NCI-H748 (cell line): Measurements from ENCODE around the gene PTBP2.

Source experiments
- DNase-seq: peaks from one replicate; lab custom pipeline; 2025; ENCODE audit not compliant: unreplicated experiment; lab: John Stamatoyannopoulos, UW

PTBP2 gene

DNA sequence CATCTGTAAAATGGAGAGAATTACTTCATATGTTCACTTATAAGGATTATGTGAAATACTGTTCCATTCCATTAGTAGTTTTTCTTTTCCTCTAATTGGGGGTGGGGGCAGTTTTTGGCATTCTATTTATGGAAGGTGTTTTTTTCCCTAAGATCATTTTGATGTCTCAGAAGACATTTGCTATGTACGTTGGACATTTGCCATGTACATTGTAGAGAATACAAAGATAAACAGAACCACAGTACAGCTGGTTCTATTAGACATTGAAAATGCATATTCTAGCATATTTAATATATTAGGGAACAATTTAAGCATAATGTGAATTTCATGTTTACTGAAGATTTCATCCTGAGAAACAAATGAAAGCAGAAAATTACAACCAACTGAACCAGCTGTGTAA, 98.5 kb downstream of the PTBP2 start:
- no peak for DNase-seq

DNA sequence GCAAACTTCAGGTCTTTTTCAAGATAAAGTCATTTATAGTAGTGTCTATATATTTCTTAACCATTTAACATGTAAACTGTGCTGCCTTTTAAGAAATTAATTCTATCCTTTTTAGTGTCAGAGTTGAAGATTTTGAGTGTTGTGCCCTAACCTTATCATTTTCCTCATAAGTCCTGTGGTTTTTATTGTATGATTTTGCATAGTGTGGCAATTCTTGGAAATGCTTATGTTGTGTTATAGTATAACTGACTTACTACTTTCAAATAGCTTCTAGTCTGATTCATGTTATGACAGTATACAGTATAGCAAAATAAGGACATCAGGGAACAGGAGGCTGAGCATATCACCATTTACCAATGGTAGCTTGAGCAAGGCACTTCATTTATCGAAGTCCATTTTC, 99.1 kb downstream of the PTBP2 start:
- DNase-seq: no peak

DNA sequence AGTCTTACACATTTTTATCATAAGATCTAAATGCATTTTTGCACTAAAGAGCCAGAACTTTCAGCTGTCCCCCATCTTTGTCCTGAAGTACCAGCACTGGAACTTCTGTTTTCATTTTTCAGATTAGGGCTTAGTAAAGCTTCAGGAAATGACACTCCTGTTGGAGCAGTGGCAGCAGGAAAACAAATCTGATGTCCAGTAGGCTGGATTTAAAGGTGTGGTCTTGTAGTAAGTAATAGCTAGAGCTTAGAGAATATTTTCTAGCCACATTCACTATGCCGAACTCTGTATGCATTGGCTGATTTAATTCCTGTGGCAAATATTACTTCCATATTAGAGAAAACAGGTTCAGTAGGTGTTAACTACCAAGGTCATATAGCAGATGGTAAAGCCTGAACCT, 103.6 kb downstream of the PTBP2 start:
- DNase-seq: no peak

DNA sequence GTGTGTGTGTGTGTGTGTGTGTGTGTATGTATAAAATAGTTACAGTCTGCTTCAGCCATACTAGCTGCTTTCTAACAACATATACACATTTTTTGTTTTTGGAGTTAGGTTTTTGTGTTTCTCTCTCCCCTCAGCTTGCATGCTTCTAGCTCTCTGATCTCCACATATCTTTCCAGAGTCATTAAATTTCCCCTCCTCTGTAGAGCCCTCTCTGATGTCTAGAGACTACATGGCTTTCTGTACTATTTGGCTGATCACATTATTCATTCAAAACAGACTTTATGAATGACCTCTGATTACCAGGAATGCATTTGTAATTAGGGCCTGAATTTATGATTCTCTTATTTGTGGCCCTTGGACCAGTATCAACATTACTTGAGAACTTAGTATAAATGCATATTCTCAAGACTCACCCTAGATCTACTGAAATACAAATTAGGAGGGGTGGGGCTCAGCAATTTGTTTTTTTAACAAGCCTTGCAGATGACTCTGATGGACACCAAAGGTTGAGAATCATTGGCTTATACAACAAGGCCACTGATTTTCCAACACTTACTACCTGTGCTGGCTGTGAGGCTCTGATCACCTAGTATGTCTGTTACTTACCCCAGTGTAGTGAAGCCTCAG, 104.5 kb downstream of the PTBP2 start:
- no peak for DNase-seq

DNA sequence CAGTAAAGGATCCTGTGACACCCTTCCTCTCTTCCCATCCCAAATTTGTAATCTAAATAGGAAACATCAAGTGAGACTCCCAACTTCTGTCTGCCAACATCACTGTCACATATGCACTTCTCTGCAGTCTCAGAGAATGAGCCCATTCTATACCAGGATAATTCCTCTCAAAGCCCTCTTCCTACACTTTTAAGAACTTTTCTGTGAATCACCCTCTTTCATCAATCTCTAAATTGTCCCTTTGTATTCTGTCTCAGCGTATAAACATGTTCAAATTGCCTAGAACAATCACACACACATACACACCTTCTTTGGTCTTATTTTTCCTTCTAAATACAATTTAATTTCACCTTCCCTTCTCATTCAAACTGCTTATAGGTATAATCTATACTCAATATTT, 111.8 kb downstream of the PTBP2 start:
- DNase-seq: no peak

DNA sequence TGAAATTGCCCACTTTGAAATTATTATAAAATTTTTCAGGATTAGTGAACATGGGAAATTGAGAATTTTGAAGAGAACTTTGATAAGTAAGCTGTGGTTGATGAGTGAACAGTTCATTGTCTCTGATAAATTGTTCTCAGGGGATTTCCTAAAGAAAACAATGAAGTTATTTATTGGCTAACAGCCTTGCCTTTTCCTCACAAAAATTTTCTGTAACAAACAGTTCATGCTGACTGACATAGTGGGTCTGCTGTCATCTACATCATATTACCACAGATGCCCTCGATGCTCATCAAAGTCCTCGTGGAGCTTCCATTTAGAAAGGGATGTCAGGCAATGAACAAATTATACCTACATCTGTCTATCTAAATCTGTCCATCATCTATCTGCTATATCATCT, 113.4 kb downstream of the PTBP2 start:
- no peak for DNase-seq

DNA sequence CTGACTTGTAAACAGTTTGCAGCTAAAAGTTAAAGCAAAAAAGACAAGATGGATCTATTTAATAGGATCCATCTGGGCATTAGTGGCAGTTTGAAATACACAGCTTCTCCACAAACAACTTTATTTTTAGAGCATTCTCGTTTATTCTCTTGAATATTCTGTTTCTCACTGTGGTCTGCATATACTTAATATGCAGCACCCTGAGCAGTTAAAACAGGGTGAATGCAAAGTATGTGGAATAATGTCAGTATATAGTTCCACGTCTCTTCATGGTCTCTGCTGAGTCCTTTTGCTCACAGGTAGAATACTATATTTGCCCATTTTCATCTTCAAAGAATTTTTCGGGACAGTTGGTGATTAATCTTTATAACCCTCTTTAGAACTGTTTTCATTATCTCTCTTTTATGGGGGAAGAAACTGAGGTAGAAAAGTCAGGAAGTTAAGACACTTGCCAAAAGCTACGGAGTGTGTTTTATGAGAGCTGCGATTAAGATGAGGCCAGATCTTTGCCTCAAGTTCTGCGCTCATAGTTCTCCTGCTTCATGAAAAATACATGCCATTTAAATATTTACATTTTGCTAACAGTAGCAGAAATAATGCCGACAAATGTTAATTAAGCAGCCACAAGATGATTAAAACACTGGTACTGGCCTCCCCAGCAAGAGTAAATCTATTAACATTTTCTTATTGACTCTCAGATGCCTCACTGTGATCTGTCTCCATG, 115.6 kb downstream of the PTBP2 start:
- no peak for DNase-seq

DNA sequence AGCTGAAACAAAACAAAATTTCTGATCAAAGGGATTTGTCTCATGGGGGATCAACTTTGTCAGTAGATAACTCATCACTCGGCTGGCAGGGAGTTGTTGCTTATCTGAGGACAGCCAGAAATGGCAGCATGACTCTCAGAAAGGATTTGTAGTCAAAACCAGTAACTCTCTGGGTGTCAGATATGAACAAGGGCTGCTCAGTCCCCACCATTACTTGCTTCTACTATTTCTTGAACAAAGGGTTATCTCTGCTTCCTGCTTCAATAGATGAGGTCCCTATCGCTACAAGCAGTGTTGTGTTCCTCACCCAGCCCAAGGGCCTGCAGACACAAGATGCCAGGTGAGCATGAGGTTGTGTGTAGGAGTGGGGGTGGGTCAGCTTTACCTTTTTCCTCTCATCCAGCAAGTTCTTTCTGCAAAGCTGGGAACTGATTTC, 116.2 kb downstream of the PTBP2 start:
- DNase-seq: no peak

DNA sequence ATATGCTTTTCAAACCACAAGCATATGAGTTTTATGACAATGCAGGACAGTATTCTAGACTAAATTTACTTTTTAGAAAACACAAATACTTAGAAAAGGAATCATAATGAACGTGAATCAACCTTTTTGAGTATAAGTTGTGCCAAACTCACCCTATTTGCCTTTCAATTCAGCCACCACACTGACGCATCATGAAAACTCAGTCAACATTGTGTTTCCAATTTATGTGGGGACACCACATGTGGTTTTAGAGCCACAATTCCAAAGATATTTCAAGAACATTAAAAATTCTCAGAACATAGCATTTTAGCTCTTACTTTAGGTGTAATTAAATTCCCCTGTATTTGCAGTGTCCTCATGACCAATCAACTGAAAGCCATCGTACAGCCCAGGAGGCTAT, 118.8 kb downstream of the PTBP2 start:
- no peak for DNase-seq

DNA sequence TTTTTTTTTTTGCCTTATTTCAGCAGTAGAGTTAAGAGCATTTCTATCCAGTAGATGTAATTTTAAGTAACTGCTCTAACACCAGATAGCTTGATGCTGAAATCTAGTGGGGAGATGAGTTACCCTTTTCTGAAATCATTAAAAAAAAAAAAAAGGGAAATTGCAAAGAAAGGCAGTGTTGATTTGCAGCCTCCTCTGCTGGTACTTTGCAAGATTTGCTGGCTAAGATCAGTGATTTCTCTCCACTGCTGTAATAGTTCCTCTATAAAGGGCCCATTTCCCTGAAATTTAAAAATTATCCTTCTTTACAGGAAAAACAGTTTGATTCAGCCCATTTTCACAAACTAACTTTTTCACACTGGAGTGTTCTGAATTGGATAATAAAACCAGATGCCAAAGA, 120.6 kb downstream of the PTBP2 start:
- DNase-seq: no peak

DNA sequence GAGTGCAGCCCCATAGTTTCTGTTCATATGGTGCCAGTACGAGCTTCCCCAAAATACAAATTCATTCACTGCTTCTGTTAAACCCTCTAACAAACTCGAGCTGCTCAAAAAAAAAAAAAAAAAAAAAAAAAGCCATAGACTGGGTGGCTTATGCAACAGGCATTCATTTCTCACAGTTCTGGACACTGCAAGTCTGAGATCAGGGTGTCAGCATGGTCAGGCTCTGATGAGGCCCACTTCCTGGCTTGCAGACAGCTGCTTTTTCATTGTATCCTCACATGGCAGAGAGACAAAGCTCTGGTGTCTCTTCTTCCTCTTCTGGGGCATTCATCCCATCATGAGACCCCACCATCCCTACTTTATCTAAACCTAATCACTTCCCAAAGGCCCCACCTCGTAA, 121.6 kb downstream of the PTBP2 start:
- DNase-seq: no peak

DNA sequence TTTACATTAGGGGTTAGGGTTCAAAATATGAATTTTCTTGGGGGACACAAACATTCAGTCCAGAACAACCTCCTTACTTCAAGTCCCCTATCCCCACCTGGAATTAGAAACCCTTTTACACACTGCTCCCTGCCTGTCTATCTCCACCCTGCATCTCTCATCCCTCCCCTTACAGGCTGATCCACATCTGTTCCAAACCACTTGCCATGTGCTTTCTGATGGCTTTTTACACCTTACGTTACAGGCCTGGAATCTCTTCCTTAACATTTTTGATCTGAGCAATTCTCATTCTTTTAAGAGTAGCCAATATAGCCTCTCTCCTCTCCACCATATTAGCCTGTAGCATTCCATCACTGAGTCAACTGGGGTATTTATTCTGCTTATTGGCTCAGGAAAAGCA, 122.0 kb downstream of the PTBP2 start:
- no peak for DNase-seq

DNA sequence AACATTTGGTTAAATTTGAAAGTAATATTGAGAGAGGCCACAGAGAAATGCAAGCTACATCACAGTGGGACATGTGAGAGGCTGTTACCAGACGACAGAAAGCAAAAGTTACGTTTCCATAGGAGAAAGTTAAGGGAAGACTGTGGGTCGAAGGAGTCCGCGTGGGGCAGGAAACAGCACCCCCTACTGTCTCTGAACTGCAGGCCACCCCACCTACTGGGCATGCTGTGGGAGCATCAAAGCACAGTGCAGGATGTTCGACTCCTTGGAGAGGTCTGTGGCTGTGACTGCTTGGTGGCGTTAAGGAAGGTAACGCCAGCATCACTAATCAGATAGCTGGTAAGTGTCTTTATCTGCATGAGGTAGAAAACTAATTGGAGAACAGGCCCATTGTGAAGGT, 123.9 kb downstream of the PTBP2 start:
- no peak for DNase-seq

DNA sequence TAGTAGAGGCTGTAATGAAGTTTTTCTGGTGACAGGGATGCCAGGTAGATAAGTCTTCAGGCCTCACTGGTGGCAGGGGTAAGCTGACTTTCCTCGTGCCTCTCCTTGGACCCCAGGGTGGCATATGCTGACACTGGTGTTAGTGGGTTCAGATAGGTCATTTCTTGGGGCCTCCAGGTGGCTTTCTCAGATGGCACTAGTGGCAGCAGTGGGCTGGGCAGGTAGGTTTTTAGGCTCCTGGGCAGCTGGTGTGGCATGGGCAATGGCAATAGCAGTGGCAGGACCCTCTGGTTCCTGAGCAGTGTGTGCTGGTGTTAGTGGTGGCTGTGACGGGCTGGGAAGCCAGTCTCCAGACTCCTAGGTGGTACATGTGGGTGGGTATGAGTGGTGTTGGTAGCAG, 140.3 kb downstream of the PTBP2 start:
- DNase-seq: no peak

DNA sequence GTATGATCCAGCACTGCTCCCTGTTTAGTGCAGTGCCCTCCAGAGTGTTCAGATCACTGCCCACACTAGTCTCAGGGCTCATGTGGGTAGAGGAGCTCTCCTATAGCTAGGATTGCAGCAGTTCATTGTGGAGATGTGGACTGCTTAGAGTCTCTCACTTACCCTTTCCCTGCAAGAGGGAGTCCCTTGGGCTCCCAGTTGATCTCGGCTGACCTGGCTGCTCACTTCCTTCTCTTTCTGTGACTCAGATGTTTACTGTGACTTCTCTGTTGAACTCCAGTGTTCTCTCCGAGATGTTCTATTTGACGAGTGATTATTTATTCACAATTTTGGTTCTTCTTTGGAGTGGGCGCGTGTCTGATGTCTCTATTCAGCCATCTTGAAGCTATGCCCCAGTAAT, 141.9 kb downstream of the PTBP2 start:
- DNase-seq: no peak
